Activated gamma-delta T cell treated with anti-CD3 and anti-CD28 coated beads, Interleukin-2, amount 50 U/mL, for 16 hours (primary cell): ENCODE results near the gene ENDOU.

Source experiments
- DNase-seq: peaks from one replicate; pipeline ENCODE4 v3.0.0-alpha.2; 2020; ENCODE audit warnings: low read depth

The ENDOU gene

GRCh38 chr12:47757840-47758583 lies 32.7 kb upstream of the ENDOU start:
- no peak for DNase-seq

- no peak for DNase-seq
Observed at GRCh38 chr12:47757364-47757839, 32.1 kb upstream of the ENDOU start.

GRCh38 chr12:47755655-47756562 lies 30.6 kb upstream of the ENDOU start:
- no peak for DNase-seq

GRCh38 chr12:47754881-47755280 lies 29.6 kb upstream of the ENDOU start:
- DNase-seq: no peak

- DNase-seq: no peak
Observed at GRCh38 chr12:47754126-47754525, 28.8 kb upstream of the ENDOU start.

- DNase-seq: no peak
Observed at GRCh38 chr12:47753021-47754001, 28.0 kb upstream of the ENDOU start.

- DNase-seq: no peak
Observed at GRCh38 chr12:47752552-47752951, 27.3 kb upstream of the ENDOU start.

- no peak for DNase-seq
Observed at GRCh38 chr12:47752121-47752520, 26.8 kb upstream of the ENDOU start.

- DNase-seq: no peak
Observed at GRCh38 chr12:47751561-47751960, 26.3 kb upstream of the ENDOU start.

- DNase-seq: no peak
Observed at GRCh38 chr12:47750916-47751470, 25.7 kb upstream of the ENDOU start.

GRCh38 chr12:47750229-47750798 lies 25.0 kb upstream of the ENDOU start:
- DNase-seq: no peak

GRCh38 chr12:47748899-47749298 lies 23.6 kb upstream of the ENDOU start:
- DNase-seq: no peak

- DNase-seq: no peak
Observed at GRCh38 chr12:47748507-47748828, 23.2 kb upstream of the ENDOU start.

GRCh38 chr12:47747596-47748506 lies 22.6 kb upstream of the ENDOU start:
- DNase-seq: no peak

- no peak for DNase-seq
Observed at GRCh38 chr12:47747126-47747525, 21.8 kb upstream of the ENDOU start.

- no peak for DNase-seq
Observed at GRCh38 chr12:47746523-47746922, 21.2 kb upstream of the ENDOU start.

- DNase-seq: no peak
Observed at GRCh38 chr12:47746073-47746472, 20.8 kb upstream of the ENDOU start.

GRCh38 chr12:47745485-47746041 lies 20.3 kb upstream of the ENDOU start:
- DNase-seq: no peak

GRCh38 chr12:47744778-47745436 lies 19.6 kb upstream of the ENDOU start:
- no peak for DNase-seq
